Hepatocyte (in vitro differentiated cells): ENCODE measurements around the gene GSPT1. TPM values are rescaled to one million over a fixed set of nuclear protein-coding genes. Genes with fewer than 3 reads are reported as not detected.

Source experiments
- DNase-seq: peaks from one replicate; pipeline ENCODE4 v3.0.0-alpha.2; 2016; ENCODE audit warnings: low spot score
- H2AFZ ChIP-seq: fragments of 200-600 bp; sonication (generic); 2 replicates; pipeline ENCODE4 v1.6.0; 2016; ENCODE audit warnings: antibody characterized with exemption, mild to moderate bottlenecking
- H3K27ac ChIP-seq: fragments of 200-600 bp; sonication (generic); 2 replicates; pipeline ENCODE4 v1.5.1; 2016; ENCODE audit warnings: mild to moderate bottlenecking
- H3K27me3 ChIP-seq: fragments of 200-600 bp; sonication (generic); 2 replicates; pipeline ENCODE4 v1.6.1; 2016
- H3K36me3 ChIP-seq: fragments of 200-600 bp; sonication (generic); replicated peaks from 2 replicates; pipeline ENCODE4 v1.5.1; 2016; ENCODE audit warnings: low read depth; ENCODE audit not compliant: insufficient read depth
- H3K4me1 ChIP-seq: fragments of 200-600 bp; sonication (generic); 2 replicates; pipeline ENCODE4 v1.5.1; 2016; ENCODE audit warnings: mild to moderate bottlenecking, moderate library complexity; ENCODE audit not compliant: insufficient read depth
- H3K4me2 ChIP-seq: fragments of 200-600 bp; sonication (generic); 2 replicates; pipeline ENCODE4 v1.6.0; 2016
- H3K4me3 ChIP-seq: fragments of 200-600 bp; sonication (generic); 2 replicates; pipeline ENCODE4 v1.5.1; 2016; ENCODE audit warnings: mild to moderate bottlenecking
- H3K79me2 ChIP-seq: fragments of 200-600 bp; sonication (generic); 2 replicates; pipeline ENCODE4 v1.6.0; 2017; ENCODE audit warnings: mild to moderate bottlenecking
- H3K9me2 ChIP-seq: fragments of 200-600 bp; sonication (generic); replicated peaks from 2 replicates; pipeline ENCODE4 v1.6.0; 2017; ENCODE audit warnings: mild to moderate bottlenecking; ENCODE audit not compliant: insufficient read depth
- H3K9me3 ChIP-seq: fragments of 200-600 bp; sonication (generic); 2 replicates; pipeline ENCODE4 v1.5.1; 2016; ENCODE audit warnings: low read depth, mild to moderate bottlenecking
- H4K20me1 ChIP-seq: fragments of 200-600 bp; sonication (generic); 2 replicates; pipeline ENCODE4 v1.6.0; 2016; ENCODE audit warnings: mild to moderate bottlenecking; ENCODE audit not compliant: insufficient read depth, poor library complexity, severe bottlenecking
- CTCF ChIP-seq: fragments of 200-600 bp; sonication (generic); IDR thresholded peaks from 2 replicates; pipeline ENCODE4 v1.5.1; 2016; ENCODE audit warnings: antibody characterized with exemption, mild to moderate bottlenecking; ENCODE audit not compliant: poor library complexity
- EZH2 ChIP-seq: fragments of 200-600 bp; sonication (generic); IDR thresholded peaks from 2 replicates; pipeline ENCODE4 v1.6.1; 2016; ENCODE audit warnings: antibody characterized with exemption, mild to moderate bottlenecking, borderline replicate concordance
- EZH2phosphoT487 ChIP-seq: fragments of 200-600 bp; sonication (generic); IDR thresholded peaks from one replicate; pipeline ENCODE4 v1.6.1; 2018; ENCODE audit warnings: antibody characterized with exemption, mild to moderate bottlenecking, low read depth, moderate library complexity; ENCODE audit not compliant: unreplicated experiment, severe bottlenecking
- WGBS: methylation state at CpG from one replicate; pipeline ENCODE4 v1.1.6; 2016; ENCODE audit warnings: low lambda C conversion rate; ENCODE audit errors: missing lambda C conversion rate; 5-methylcytosine and 5-hydroxymethylcytosine counted together
- polyA plus RNA-seq: library from polyadenylated mRNA; unstranded; fragments of >200 nt; fragmentation: Nextera tagmentation; extraction: Ambion mirVana; gene quantifications from 2 replicates; pipeline ENCODE4 v1.2.1, GENCODE V29; 2016
- total RNA-seq: library from RNA; depleted of rRNA; stranded (reverse); fragments of >200 nt; gene quantifications from 2 replicates; pipeline ENCODE4 v1.2.3, GENCODE V29; 2014

The GSPT1 gene
- total and polyA plus RNA-seq, 2 experiments from 2014 or later: 79.2 to 109 TPM

DNA sequence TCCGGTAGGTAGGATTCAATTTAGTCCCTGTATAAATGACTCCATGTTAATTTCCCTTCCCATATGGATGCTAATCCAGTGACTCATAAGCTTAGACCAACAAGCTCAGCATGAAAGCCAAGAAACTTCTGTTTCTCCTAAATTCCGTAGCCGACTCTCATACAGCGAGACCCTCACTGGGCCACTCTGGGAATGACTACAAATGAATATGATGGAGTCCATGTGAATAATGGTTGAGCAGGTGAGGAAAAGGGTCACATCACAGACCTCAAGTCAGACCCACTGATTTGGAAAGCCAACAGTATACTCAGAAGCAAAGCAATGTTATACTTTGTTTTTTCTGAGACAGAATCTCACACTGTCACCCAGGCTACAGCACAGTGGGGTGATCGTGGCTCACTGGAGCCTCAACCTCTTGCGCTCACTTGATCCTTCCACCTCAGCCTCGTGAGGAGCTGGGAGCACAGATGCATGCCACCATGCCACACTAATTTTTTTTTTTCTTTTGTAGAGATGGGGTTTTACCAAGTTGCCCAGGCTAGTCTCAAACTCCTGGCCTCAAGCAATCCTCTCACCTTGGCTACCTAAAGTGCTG lies 79.0 kb downstream of the GSPT1 start:
- 83% methylated on average over 7 of the region's 7 CpGs for WGBS
- Histone ChIP-seq H3K9me3 (no peaks in the 10 kb centered on the region), H3K79me2 (no peaks in the 10 kb centered on the region), H3K27me3 (no peaks in the 10 kb centered on the region), H3K4me1 (no peaks in the 10 kb centered on the region), H3K9me2 (no peaks in the 10 kb centered on the region), H3K36me3 (peaks cover 3% of the 10 kb centered on the region), H3K27ac (peak overlapping the region; percentile 50), H2AFZ (no peak overlapping the region), H4K20me1 (no peaks in the 10 kb centered on the region), H3K4me2 (no peak overlapping the region), H3K4me3 (no peak overlapping the region)
- TF ChIP-seq CTCF: no peak
- TF ChIP-seq EZH2phosphoT487: no peak
- TF ChIP-seq EZH2: no peak
- no peak for DNase-seq

GRCh38 chr16:11835891-11836649 lies 79.7 kb downstream of the GSPT1 start:
- no peaks in the 10 kb centered on the region for H4K20me1 ChIP-seq
- TF ChIP-seq CTCF (no peak), EZH2 (no peak), EZH2phosphoT487 (no peak)
- no peaks in the 10 kb centered on the region for H3K79me2 ChIP-seq
- H3K27me3 ChIP-seq: no peaks in the 10 kb centered on the region
- 35% methylated on average over 9 of the region's 9 CpGs for WGBS
- no peak overlapping the region for H3K4me2 ChIP-seq
- no peaks in the 10 kb centered on the region for H3K9me3 ChIP-seq
- H2AFZ ChIP-seq: no peak overlapping the region
- DNase-seq: no peak
- no peaks in the 10 kb centered on the region for H3K9me2 ChIP-seq
- peak overlapping the region; percentile 62 for H3K27ac ChIP-seq
- H3K4me1 ChIP-seq: no peaks in the 10 kb centered on the region
- no peak overlapping the region for H3K4me3 ChIP-seq
- peaks cover 3% of the 10 kb centered on the region for H3K36me3 ChIP-seq

GRCh38 chr16:11835309-11835708 lies 80.4 kb downstream of the GSPT1 start:
- Histone ChIP-seq H3K27ac (peak overlapping the region; percentile 62), H3K79me2 (no peaks in the 10 kb centered on the region), H3K27me3 (no peaks in the 10 kb centered on the region), H3K9me3 (no peaks in the 10 kb centered on the region), H3K4me2 (no peak overlapping the region), H3K36me3 (peaks cover 3% of the 10 kb centered on the region), H2AFZ (no peak overlapping the region), H3K9me2 (no peaks in the 10 kb centered on the region), H3K4me3 (no peak overlapping the region), H3K4me1 (no peaks in the 10 kb centered on the region), H4K20me1 (no peaks in the 10 kb centered on the region)
- no peak for DNase-seq
- WGBS: 96% methylated on average over 4 of the region's 4 CpGs
- TF ChIP-seq EZH2 (no peak), CTCF (no peak)
